ENCODE data around the gene CPM.

DNA sequence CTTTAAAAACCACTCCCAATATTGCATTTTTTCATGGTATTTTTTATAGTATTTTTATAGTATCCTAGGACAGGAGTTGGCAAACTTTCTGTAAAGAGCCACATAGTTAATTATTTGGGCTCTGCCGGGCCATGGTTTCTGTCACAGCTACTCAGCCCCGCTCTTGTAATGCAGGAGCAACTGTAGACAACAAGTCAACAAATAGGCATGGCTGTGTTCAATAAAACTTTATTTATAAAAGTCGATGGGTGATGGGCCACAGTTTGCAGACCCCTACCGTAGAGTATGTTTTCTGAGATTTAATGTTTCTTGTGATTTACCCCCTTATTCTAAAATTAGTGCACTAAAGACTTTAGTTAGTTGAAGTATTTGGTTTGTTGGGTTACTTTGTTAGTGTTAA, 99.5 kb downstream of the CPM start:
- 0 out of 2 replicates have a peak, but pooled peaks have one; percentile 24 for TF ChIP-seq POLR2A (IDR thresholded peaks at IDR 0.05; ENCODE audit: low read depth, low read length)
- TF ChIP-seq SMC3 (IDR thresholded peaks at IDR 0.05; ENCODE audit: borderline replicate concordance, low read length): no peak
- TF ChIP-seq, protein P1, sequence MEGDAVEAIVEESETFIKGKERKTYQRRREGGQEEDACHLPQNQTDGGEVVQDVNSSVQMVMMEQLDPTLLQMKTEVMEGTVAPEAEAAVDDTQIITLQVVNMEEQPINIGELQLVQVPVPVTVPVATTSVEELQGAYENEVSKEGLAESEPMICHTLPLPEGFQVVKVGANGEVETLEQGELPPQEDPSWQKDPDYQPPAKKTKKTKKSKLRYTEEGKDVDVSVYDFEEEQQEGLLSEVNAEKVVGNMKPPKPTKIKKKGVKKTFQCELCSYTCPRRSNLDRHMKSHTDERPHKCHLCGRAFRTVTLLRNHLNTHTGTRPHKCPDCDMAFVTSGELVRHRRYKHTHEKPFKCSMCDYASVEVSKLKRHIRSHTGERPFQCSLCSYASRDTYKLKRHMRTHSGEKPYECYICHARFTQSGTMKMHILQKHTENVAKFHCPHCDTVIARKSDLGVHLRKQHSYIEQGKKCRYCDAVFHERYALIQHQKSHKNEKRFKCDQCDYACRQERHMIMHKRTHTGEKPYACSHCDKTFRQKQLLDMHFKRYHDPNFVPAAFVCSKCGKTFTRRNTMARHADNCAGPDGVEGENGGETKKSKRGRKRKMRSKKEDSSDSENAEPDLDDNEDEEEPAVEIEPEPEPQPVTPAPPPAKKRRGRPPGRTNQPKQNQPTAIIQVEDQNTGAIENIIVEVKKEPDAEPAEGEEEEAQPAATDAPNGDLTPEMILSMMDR (IDR thresholded peaks at IDR 0.05 in 2 of 3, conservative IDR thresholded peaks at IDR 0.05 in 1 of 3; ENCODE audit: control insufficient read depth in 2 of 3, extremely low read depth in 1 of 3, insufficient read depth in 1 of 3, low read depth in 3 of 3, low read length in 3 of 3): no peak
- TF ChIP-seq POLR2AphosphoS2 (IDR thresholded peaks at IDR 0.05; ENCODE audit: low read depth, low read length): no peak
- TF ChIP-seq NRF1 (conservative IDR thresholded peaks at IDR 0.05; ENCODE audit: low read depth, low read length): no peak
- TF ChIP-seq IRF4 (IDR thresholded peaks at IDR 0.05; ENCODE audit: low read depth, low read length): no peak

Data from GM12878 (cell line).